Right lobe of liver (tissue), 4 donors: Measurements from ENCODE around the gene PDZK1IP1.

Experiments used
- POLR2A ChIP-seq: fragments of 450-650 bp; IDR thresholded peaks from one replicate; pipeline ENCODE4 v1.6.1; 2017; ENCODE audit warnings: antibody characterized with exemption, mild to moderate bottlenecking
- TF ChIP-seq, protein P1 (sequence below), 4 donors: fragments of 200-600 bp in 3 of 4; fragments of 450-650 bp in 1 of 4; IDR thresholded peaks; one replicate each; pipeline versions ENCODE4 v1.5.1 to v1.8.0; 2016 to 2022; ENCODE audit warnings: antibody characterized with exemption in 4 of 4, mild to moderate bottlenecking in 2 of 4
- donor health status: DM: no; HTN: no; CAD: no.
- donor health status: DM: no; HTN: no; CAD: no.
- donor health status: DM: no; HTN: yes; CAD: no.

DNA sequence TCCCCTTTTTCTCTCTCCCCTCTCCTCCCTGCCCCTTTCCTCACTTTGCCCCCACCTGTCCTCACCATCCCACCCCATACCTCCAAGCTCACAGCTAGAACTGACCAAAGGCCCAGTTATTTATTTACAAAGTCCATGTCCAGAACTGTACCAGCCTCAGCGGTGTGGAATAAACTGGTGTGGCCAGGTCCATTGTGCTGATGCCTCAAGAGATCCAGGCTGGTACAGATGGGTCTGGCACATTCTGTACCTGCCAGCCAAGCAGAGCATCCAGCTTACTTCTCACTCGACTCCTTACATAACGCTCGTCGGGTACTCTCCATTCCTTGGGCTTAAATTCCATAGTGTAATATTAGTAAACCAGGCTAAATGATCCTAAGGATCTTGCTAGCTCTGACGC is 11.8 kb downstream of the PDZK1IP1 start:
- TF ChIP-seq, protein P1, sequence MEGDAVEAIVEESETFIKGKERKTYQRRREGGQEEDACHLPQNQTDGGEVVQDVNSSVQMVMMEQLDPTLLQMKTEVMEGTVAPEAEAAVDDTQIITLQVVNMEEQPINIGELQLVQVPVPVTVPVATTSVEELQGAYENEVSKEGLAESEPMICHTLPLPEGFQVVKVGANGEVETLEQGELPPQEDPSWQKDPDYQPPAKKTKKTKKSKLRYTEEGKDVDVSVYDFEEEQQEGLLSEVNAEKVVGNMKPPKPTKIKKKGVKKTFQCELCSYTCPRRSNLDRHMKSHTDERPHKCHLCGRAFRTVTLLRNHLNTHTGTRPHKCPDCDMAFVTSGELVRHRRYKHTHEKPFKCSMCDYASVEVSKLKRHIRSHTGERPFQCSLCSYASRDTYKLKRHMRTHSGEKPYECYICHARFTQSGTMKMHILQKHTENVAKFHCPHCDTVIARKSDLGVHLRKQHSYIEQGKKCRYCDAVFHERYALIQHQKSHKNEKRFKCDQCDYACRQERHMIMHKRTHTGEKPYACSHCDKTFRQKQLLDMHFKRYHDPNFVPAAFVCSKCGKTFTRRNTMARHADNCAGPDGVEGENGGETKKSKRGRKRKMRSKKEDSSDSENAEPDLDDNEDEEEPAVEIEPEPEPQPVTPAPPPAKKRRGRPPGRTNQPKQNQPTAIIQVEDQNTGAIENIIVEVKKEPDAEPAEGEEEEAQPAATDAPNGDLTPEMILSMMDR (IDR thresholded peaks at IDR 0.05), result no peak
- TF ChIP-seq POLR2A, result no peak
